Astrocyte of the cerebellum (primary cell): ENCODE measurements around the gene POMC.
"Not testable (repeated sequence)": the region's sequence is repeated elsewhere in the genome, so short reads cannot be mapped to it uniquely, and the experiment has no call there.

ENCODE experiments used
- DNase-seq: peaks from one replicate; pipeline ENCODE4 v3.0.0-alpha.2; 2011; ENCODE audit warnings: low read depth
- H3K4me3 ChIP-seq: 2 replicates; pipeline ENCODE4 v1.5.1; 2011; ENCODE audit warnings: mild to moderate bottlenecking, low read depth, low read length, moderate library complexity
- CTCF ChIP-seq: IDR thresholded peaks from 2 replicates; pipeline ENCODE4 v1.5.1; 2012; ENCODE audit warnings: low read length, low read depth, moderate library complexity, mild to moderate bottlenecking; ENCODE audit errors: missing control alignments
- in situ Hi-C: cut with HindIII; loops from 2 replicates; pipeline ENCODE4 v1.10.0; 2017; ENCODE audit warnings: low sequenced_read_pairs

POMC gene

GRCh38 chr2:25159949-25160348 lies 8.4 kb downstream of the POMC start:
- in situ Hi-C loops: no loop called here
- no peak for TF ChIP-seq CTCF
- no peak for DNase-seq
- no peak overlapping the region for H3K4me3 ChIP-seq

GRCh38 chr2:25158096-25158852 lies 10.1 kb downstream of the POMC start:
- no peak for TF ChIP-seq CTCF
- no peak for DNase-seq
- in situ Hi-C loops: no loop called here
- H3K4me3 ChIP-seq: no peak overlapping the region

GRCh38 chr2:25155401-25155800 lies 13.0 kb downstream of the POMC start:
- no peak for DNase-seq
- in situ Hi-C loops: no loop called here
- TF ChIP-seq CTCF: no peak
- no peak overlapping the region for H3K4me3 ChIP-seq

GRCh38 chr2:25151718-25152117 lies 16.7 kb downstream of the POMC start:
- no peak overlapping the region for H3K4me3 ChIP-seq
- in situ Hi-C loops: no loop called here
- DNase-seq: no peak
- TF ChIP-seq CTCF: no peak

GRCh38 chr2:25150993-25151392 lies 17.4 kb downstream of the POMC start:
- in situ Hi-C loops, H3K4me3 ChIP-seq, DNase-seq: not testable (repeated sequence)

- H3K4me3 ChIP-seq: no peak overlapping the region
- no peak for DNase-seq
- in situ Hi-C loops: no loop called here
- TF ChIP-seq CTCF: no peak
Measured at GRCh38 chr2:25149646-25150045, 18.7 kb downstream of the POMC start.

- TF ChIP-seq CTCF: no peak
- no peak overlapping the region for H3K4me3 ChIP-seq
- no peak for DNase-seq
- in situ Hi-C loops: no loop called here
Measured at GRCh38 chr2:25146896-25147295, 21.5 kb downstream of the POMC start.
